Mucosa of rectum (tissue), 2 donors: Measurements from ENCODE around the gene CNOT6L.
"Not testable (repeated sequence)": the region's sequence is repeated elsewhere in the genome, so short reads cannot be mapped to it uniquely, and the experiment has no call there.

Source experiments
- H3K27ac ChIP-seq, 2 donors: one replicate each; pipeline ENCODE4 v1.7.0; 2013; ENCODE audit warnings: inconsistent platforms in 2 of 2, low read depth in 2 of 2, low read length in 2 of 2
- H3K27me3 ChIP-seq, 2 donors: one replicate each; pipeline ENCODE4 v1.7.0; 2013; ENCODE audit warnings: low read length in 2 of 2; ENCODE audit not compliant: control insufficient read depth in 2 of 2, insufficient read depth in 2 of 2
- H3K36me3 ChIP-seq, 2 donors: one replicate each; pipeline ENCODE4 v1.7.0; 2013; ENCODE audit warnings: low read length in 2 of 2; ENCODE audit not compliant: control insufficient read depth in 2 of 2, insufficient read depth in 2 of 2
- H3K4me1 ChIP-seq, 2 donors: one replicate each; pipeline ENCODE4 v1.7.0; 2013; ENCODE audit warnings: low read length in 2 of 2, mild to moderate bottlenecking in 1 of 2; ENCODE audit not compliant: control insufficient read depth in 2 of 2, insufficient read depth in 2 of 2
- H3K4me3 ChIP-seq, 2 donors: one replicate each; pipeline ENCODE4 v1.7.0; 2013; ENCODE audit warnings: low read length in 2 of 2
- H3K9ac ChIP-seq, 2 donors: one replicate each; pipeline ENCODE4 v1.7.0; 2013; ENCODE audit warnings: low read length in 2 of 2, low read depth in 1 of 2, mild to moderate bottlenecking in 1 of 2
- H3K9me3 ChIP-seq, 2 donors: one replicate each; pipeline ENCODE4 v1.7.0; 2013; ENCODE audit warnings: low read length in 2 of 2; ENCODE audit not compliant: control insufficient read depth in 2 of 2
- donor health status: healthy.
- donor health status: Normal muscosa, but diverticular disease.

Gene CNOT6L

GRCh38 chr4:77787969-77788368 lies 31.2 kb downstream of the CNOT6L start:
- Histone ChIP-seq H3K9ac (no peak overlapping the region), H3K36me3 (no peaks in the 10 kb centered on the region), H3K9me3 (no peaks in the 10 kb centered on the region), H3K27me3 (no peaks in the 10 kb centered on the region), H3K4me3 (no peak overlapping the region), H3K27ac (no peak overlapping the region), H3K4me1 (peaks cover 0 to 4% of the 10 kb centered on the region in 2 donors)

GRCh38 chr4:77785669-77786068 lies 33.5 kb downstream of the CNOT6L start:
- no peaks in the 10 kb centered on the region for H3K36me3 ChIP-seq
- no peak overlapping the region for H3K27ac ChIP-seq
- H3K27me3 ChIP-seq, result no peaks in the 10 kb centered on the region
- peaks cover 0 to 4% of the 10 kb centered on the region in 2 donors for H3K4me1 ChIP-seq
- H3K9ac ChIP-seq, result no peak overlapping the region
- H3K9me3 ChIP-seq, result no peaks in the 10 kb centered on the region
- no peak overlapping the region for H3K4me3 ChIP-seq

DNA sequence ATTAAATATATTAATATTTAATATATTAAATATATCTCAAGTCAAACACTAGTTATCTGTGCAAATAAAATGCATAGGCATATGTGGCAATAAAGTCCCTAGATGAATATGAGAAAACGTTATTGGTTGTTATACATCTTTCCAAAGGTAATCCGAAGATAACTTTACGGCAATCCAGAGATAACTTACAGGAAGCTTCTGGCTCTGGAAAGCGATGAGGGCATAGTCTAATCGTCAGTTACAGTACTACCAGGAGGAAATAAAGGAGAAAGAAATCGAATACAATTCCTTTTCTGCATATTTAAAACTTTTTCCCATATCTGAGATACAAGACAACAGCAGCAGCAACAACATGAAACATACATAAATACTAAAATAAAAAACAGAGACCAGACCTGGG lies 35.3 kb downstream of the CNOT6L start:
- Histone ChIP-seq H3K4me1 (peaks cover 0 to 4% of the 10 kb centered on the region in 2 donors), H3K27me3 (no peaks in the 10 kb centered on the region), H3K9me3 (no peaks in the 10 kb centered on the region), H3K4me3 (no peak overlapping the region), H3K36me3 (no peaks in the 10 kb centered on the region), H3K27ac (no peak overlapping the region), H3K9ac (no peak overlapping the region)

DNA sequence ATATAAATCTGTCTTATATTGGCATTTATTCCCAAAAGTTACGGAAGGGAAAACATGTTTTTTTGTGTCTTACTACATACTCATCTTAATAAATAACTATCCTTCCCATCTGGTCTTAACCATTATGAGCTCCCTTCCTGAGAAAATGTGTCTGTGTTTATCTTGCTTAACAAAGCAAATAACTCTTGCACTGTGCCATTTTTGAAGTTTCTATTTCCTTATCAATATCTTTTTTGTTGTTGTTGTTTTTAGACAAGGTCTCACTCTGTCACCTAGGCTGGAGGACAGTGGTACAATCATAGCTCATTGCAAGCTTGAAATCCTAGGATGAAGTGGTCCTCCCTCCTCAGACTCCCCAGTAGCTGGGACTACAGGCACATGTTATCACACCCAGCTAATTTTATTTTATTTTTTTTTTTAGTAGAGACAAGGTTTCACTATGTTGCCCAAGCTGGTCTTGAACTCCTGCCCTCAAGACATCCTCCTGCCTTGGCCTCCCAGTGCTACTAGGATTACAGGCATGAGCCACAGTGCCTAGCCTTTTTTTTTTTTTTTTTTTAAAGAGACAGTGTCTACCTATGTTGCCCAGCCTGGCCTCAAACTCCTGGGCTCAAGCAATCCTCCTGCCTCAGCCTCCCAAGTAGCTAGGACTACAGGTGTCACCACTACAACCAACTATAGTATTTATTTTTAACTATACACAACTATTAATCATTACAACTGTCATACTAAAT lies 36.9 kb downstream of the CNOT6L start:
- H3K4me3 ChIP-seq, result no peak overlapping the region
- peaks cover 0 to 5% of the 10 kb centered on the region in 2 donors for H3K4me1 ChIP-seq
- H3K27me3 ChIP-seq, result no peaks in the 10 kb centered on the region
- no peaks in the 10 kb centered on the region for H3K9me3 ChIP-seq
- no peak overlapping the region for H3K9ac ChIP-seq
- H3K36me3 ChIP-seq, result no peaks in the 10 kb centered on the region
- H3K27ac ChIP-seq, result no peak overlapping the region

DNA sequence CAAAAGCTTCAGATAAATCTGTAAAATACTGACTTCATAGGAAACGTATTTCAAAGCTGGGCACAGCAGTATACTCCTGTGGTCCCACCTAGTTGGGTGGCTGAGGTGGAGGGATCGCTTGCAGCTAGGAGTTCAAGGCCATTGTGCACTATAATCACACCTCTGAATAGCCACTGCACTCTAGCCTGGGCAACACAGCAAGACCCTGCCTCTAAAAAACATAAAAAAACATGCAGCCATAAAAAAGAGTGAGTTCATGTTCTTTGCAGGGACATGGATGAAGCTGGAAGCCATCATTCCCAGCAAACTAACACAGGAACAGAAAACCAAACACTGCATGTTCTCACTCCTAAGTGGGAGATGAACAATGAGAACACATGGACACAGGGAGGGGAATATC lies 38.4 kb downstream of the CNOT6L start:
- H3K27ac ChIP-seq, H3K36me3 ChIP-seq, H3K9me3 ChIP-seq, H3K9ac ChIP-seq, H3K4me3 ChIP-seq, H3K27me3 ChIP-seq: not testable (repeated sequence)
- H3K4me1 ChIP-seq, result peaks cover 11 to 13% of the 10 kb centered on the region in 2 donors

DNA sequence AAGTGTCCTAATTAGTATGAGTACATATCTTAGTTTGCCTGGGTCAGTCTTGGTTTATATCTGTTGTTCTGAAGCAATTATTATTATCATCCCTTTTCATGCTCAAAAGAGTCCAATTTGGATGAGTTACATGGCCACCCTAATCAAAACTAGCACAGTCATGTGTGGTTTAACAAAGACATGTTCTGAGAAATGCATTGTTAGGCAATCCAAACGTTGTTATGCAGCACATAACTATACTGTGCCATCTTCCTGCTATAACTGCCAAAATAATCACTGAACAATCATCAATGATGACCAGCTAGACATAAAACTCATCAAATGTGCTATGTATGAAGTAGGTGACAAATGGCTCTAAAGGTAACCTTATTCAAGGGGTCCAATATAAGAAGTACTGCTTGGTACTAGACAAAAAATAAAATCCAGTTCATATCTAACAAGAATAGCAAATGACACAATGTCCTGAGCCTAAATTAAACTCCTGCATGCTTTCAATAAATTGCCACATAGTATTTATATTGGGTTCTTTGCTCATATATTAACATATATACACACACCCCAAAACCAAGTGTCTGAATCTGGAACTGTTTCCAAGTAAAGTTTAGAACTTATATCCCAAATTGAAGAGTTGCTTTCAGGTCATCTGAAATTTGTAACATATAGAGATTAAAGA lies 41.9 kb downstream of the CNOT6L start:
- no peak overlapping the region for H3K9ac ChIP-seq
- H3K9me3 ChIP-seq, result no peaks in the 10 kb centered on the region
- H3K27ac ChIP-seq, result peak overlapping the region in 1 of 2 donors; percentile 3
- H3K4me3 ChIP-seq, result no peak overlapping the region
- peaks cover 0 to 11% of the 10 kb centered on the region in 2 donors for H3K36me3 ChIP-seq
- H3K4me1 ChIP-seq, result peaks cover 9 to 11% of the 10 kb centered on the region in 2 donors
- H3K27me3 ChIP-seq, result no peaks in the 10 kb centered on the region

DNA sequence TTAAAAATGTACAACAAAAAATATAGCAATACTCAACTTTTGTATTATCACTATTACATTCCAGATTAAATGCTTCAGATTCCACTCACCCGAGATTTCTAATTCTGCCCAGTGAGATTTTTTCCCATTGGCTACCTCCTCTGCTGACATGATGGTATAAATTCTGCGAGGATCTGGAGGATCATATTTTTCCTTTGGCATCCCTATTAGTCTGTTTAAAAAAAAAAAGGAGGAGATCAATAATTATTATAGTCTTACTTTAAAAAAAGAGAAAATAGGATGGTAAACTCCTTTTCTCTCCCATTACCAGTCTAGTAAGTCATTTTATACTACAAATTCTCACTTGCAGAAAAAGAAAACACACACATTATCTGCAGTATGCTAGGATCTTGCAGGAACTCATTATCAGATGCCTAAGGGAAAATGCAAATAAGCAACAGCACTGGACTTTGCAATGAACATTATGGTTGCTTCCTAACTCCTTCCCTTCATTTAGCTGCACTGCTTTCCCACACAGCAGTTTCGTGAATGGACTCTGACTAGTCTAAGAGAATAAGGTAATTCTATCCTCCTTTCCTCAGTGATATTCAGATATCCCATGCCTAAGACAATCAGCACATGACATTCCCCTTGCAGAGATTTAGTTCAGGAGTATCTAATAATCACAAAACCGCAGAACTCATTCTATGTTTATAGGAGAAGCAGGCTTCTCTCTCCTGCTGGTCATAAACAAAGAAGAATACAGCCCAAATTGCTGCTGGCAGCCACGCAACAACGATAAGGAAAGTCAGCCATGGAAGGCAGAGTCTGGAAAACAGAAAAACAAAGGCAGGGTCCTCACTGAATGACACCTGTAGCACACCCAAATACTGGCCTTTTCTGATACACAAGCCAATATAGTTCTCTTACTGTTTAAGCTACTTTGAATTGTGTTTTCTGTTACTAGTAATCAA lies 42.7 kb downstream of the CNOT6L start:
- Histone ChIP-seq H3K27me3 (no peaks in the 10 kb centered on the region), H3K27ac (peak overlapping the region in 1 of 2 donors; percentile 3), H3K9me3 (no peaks in the 10 kb centered on the region), H3K4me1 (peaks cover 9 to 11% of the 10 kb centered on the region in 2 donors), H3K36me3 (peaks cover 7 to 18% of the 10 kb centered on the region in 2 donors), H3K4me3 (peak overlapping the region in 1 of 2 donors; percentile 4), H3K9ac (no peak overlapping the region)

- peaks cover 7 to 18% of the 10 kb centered on the region in 2 donors for H3K36me3 ChIP-seq
- no peak overlapping the region for H3K9ac ChIP-seq
Observed at GRCh38 chr4:77773101-77773500, 46.1 kb downstream of the CNOT6L start.

DNA sequence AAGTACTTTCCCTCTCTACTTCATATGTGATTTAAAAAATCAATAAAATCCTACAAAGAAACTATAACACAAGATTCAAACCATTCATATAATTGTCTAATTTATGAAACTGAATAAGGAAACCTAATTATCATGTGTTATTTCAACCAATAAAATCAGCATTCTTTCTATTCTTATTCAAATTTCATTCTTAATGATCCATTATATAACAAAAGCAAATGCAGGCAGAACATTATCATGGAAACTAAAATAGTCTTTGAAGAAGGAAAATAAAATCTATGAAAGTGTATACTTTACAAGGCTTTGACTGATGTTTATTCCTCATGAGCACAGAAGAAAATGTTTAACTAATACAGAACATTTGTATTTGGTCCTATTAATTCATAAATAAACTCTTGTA lies 47.6 kb downstream of the CNOT6L start:
- Histone ChIP-seq H3K36me3 (peaks cover 7 to 18% of the 10 kb centered on the region in 2 donors), H3K4me3 (no peak overlapping the region)

More at GRCh38 chr4:77773101-77773500, 46.1 kb downstream of the CNOT6L start:
- Histone ChIP-seq H3K27me3 (no peaks in the 10 kb centered on the region), H3K27ac (no peak overlapping the region), H3K4me1 (peaks cover 9 to 11% of the 10 kb centered on the region in 2 donors), H3K9me3 (no peaks in the 10 kb centered on the region), H3K4me3 (no peak overlapping the region)

More for the DNA sequence above, 47.6 kb downstream of the CNOT6L start:
- Histone ChIP-seq H3K4me1 (peaks cover 4% of the 10 kb centered on the region in 2 donors), H3K27ac (no peak overlapping the region), H3K9ac (no peak overlapping the region), H3K27me3 (no peaks in the 10 kb centered on the region), H3K9me3 (no peaks in the 10 kb centered on the region)
